Measurements from ENCODE around the gene C1QB.

The C1QB gene, protein sequence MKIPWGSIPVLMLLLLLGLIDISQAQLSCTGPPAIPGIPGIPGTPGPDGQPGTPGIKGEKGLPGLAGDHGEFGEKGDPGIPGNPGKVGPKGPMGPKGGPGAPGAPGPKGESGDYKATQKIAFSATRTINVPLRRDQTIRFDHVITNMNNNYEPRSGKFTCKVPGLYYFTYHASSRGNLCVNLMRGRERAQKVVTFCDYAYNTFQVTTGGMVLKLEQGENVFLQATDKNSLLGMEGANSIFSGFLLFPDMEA

DNA sequence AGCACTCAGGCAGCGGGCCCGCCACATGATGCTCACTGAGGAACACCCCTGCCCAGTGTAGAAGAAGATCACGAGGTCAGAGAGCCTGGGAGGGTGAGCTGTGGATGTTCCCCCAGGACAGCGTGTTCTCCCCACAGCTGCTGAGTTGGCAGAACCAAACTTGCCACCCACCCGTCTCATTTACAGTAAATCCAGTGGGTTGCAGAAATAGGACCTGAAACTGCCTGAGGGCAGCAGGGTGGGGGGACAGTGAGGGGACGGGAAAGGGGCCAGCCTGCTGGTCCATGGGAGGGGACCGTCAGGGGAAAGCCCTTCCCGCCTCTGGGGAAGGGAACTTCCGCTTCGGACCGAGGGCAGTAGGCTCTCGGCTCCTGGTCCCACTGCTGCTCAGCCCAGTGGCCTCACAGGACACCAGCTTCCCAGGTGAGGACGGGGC lies at the start of gene C1QB:
C1QB (plus strand) TSS at position 356 of the 436 bp plus-strand sequence. CDS start 6,227 bp downstream, outside the sequence.
- H3K4me3 ChIP-seq (ENCODE audit: low read depth, low read length), result no peak within 1 kb of the TSS

DNA sequence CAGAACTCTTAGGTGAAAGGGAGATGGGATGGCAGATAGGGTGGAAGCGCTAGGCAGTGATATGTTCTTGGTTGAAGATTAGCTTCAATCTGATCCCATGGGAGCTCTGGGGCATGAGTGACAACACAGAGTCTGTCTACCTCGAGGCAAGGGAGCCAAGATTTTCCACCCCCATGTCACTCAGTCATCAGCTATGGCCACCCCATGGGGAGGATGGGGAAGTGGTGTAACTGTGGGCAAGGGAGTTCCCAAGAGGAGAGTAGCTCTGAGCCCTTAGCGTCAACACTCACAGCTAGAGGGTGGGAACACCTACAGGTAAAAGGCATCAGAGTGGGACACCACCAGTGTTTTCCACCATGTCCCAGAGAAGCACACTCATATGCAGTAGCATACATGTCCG lies 46.9 kb upstream of the C1QB start:
- TF ChIP-seq, protein P1, sequence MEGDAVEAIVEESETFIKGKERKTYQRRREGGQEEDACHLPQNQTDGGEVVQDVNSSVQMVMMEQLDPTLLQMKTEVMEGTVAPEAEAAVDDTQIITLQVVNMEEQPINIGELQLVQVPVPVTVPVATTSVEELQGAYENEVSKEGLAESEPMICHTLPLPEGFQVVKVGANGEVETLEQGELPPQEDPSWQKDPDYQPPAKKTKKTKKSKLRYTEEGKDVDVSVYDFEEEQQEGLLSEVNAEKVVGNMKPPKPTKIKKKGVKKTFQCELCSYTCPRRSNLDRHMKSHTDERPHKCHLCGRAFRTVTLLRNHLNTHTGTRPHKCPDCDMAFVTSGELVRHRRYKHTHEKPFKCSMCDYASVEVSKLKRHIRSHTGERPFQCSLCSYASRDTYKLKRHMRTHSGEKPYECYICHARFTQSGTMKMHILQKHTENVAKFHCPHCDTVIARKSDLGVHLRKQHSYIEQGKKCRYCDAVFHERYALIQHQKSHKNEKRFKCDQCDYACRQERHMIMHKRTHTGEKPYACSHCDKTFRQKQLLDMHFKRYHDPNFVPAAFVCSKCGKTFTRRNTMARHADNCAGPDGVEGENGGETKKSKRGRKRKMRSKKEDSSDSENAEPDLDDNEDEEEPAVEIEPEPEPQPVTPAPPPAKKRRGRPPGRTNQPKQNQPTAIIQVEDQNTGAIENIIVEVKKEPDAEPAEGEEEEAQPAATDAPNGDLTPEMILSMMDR (IDR thresholded peaks at IDR 0.05; ENCODE audit: low read depth, low read length, missing control alignments), result no peak
- no peak for DNase-seq (ENCODE audit: low read depth)
- no peak overlapping the region for H3K4me3 ChIP-seq (ENCODE audit: low read depth, low read length)

More for the DNA sequence above, at the start of gene C1QB:
- no peak for DNase-seq (ENCODE audit: low read depth)
- TF ChIP-seq, protein P1 (IDR thresholded peaks at IDR 0.05; ENCODE audit: low read depth, low read length, missing control alignments), result no peak

DNA sequence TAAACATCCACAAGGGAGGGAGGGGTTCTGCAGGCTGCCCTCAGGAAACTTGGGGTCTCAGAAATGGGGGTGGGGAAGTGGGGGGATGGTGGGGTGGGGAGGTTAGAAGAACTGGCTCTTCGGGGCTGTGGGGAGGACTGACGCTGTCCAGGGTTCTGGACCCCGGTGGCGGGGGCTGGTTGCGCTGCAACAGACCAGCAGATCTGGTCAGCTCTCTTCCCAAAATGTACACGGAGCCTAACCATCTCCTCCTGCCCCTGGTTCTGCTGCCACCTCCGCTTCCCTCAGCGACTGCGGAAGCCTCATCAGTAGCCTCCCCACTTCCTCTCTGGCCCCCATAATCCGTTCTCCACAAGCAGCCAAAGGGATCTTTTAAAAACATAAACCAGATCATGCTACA lies 45.9 kb upstream of the C1QB start:
- no peak for DNase-seq (ENCODE audit: low read depth)
- TF ChIP-seq, protein P1 (IDR thresholded peaks at IDR 0.05; ENCODE audit: low read depth, low read length, missing control alignments), result no peak
- no peak overlapping the region for H3K4me3 ChIP-seq (ENCODE audit: low read depth, low read length)

DNA sequence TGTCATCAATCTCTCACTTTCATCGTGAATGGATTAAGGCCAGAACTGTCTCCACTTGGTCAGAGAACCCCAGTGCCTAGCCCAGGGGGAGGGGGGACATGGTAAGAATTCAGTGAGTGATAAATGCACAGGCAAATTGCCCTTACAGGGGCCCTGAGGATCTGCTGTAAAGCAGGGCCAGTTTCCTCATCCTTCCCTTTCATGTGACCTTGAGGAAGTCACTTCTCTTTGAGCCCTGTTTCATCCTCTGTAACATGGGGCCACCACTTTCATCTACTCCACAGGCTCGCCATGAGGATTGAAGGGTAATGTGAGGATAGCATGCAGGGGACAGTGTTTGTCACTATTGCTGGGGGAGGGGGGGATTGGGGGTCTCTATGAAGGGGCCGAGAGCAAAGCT lies 44.7 kb upstream of the C1QB start:
- DNase-seq (ENCODE audit: low read depth), result no peak
- TF ChIP-seq, protein P1 (IDR thresholded peaks at IDR 0.05; ENCODE audit: low read depth, low read length, missing control alignments), result no peak
- H3K4me3 ChIP-seq (ENCODE audit: low read depth, low read length), result no peak overlapping the region

DNA sequence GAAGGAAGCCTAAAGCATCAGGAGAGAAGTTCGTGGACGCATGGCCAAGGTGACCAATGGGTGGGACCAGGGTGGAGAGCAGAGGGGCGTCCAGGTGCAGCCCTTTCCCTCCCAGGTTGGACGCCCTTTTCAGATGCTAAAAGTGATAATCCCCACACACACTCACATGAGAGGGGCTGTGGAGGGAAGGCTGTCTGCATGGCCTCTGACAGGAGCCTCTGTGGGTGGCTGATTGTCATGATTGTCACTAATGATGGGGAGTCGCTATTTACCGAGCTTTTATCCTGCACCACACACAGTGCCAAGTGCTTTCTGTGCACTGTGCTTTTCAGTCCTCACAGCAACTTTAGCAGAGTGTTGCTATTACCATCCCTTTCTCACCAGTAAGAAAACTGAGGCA lies 43.7 kb upstream of the C1QB start:
- no peak for DNase-seq (ENCODE audit: low read depth)
- TF ChIP-seq, protein P1 (IDR thresholded peaks at IDR 0.05; ENCODE audit: low read depth, low read length, missing control alignments), result no peak
- H3K4me3 ChIP-seq (ENCODE audit: low read depth, low read length), result no peak overlapping the region

DNA sequence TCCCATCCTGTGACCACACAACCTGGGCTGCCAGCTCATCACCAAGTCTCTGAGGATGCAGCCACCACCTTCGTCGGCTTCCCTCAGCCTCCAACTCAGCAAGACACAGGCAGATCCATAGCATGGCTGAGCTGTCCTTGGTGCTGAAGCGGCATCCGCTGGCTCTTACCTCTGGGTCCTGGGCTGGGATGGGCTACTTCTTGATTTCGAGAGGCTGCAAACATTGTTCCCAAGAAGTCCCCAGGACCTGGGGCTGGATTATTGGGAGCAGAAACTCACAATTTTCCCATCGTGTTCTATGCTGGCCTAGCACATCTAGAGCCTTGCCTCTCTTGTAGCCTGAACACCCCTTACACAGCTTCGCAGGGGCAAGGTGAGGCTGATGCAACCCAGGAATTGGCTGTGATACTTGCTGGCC lies 41.5 kb upstream of the C1QB start:
- DNase-seq (ENCODE audit: low read depth), result no peak
- no peak overlapping the region for H3K4me3 ChIP-seq (ENCODE audit: low read depth, low read length)
- TF ChIP-seq, protein P1 (IDR thresholded peaks at IDR 0.05; ENCODE audit: low read depth, low read length, missing control alignments), result no peak
